ENCODE results near the gene PTPRF. TPM values are rescaled to one million over a fixed set of nuclear protein-coding genes. Genes with fewer than 3 reads are reported as not detected.

PTPRF gene
- total and polyA plus RNA-seq, 12 donors, result 1.7 to 10.3 (median 4.5) TPM

GRCh38 chr1:43673261-43673660 is 142.6 kb downstream of the PTPRF start:
- peaks cover 0 to 100% (median 63%) of the 10 kb centered on the region in 9 donors for H3K36me3 ChIP-seq
- H3K27ac ChIP-seq, result no peak overlapping the region
- H3K9me3 ChIP-seq, result no peaks in the 10 kb centered on the region
- H3K4me3 ChIP-seq, result no peak overlapping the region
- TF ChIP-seq CTCF (IDR thresholded peaks at IDR 0.05), result no peak
- intact Hi-C loops (cut with DNase I), result no loop called here
- H3K4me1 ChIP-seq, result peaks cover 0 to 15% (median 7%) of the 10 kb centered on the region in 9 donors
- no peaks in the 10 kb centered on the region for H3K27me3 ChIP-seq
- no peak for DNase-seq
- no peak for ATAC-seq
- WGBS, 2 donors, result 93 to 94% methylated on average over 7 of the region's 7 CpGs

Other genes starting within 250 kb of the PTPRF start
- gene C1orf210, start 245.3 kb upstream of the PTPRF start, total RNA-seq, result not detected
- gene C1orf210, start 245.3 kb upstream of the PTPRF start, polyA plus RNA-seq, result not detected
- 10 to 100 TPM; 19.9 to 55.8 (median 28.4) TPM for gene TIE1, start 229.9 kb upstream of the PTPRF start, total RNA-seq
- 10 to 100 TPM; 38.7 to 43.7 TPM for gene TIE1, start 229.9 kb upstream of the PTPRF start, polyA plus RNA-seq
- gene MPL, start 193.1 kb upstream of the PTPRF start, total RNA-seq, result 1 to 10 TPM in 1 of 10 donors, under 1 TPM in 9; 0.21 to 1.2 (median 0.42) TPM
- under 1 TPM; 0.03 to 0.22 TPM for gene MPL, start 193.1 kb upstream of the PTPRF start, polyA plus RNA-seq
- gene CDC20, start 171.9 kb upstream of the PTPRF start, total RNA-seq, result 1 to 10 TPM in 6 of 10 donors, under 1 TPM in 4; 0.15 to 9.6 (median 1.5) TPM
- 1 to 10 TPM in 1 of 2 donors, under 1 TPM in 1; 0.49 to 1.2 TPM for gene CDC20, start 171.9 kb upstream of the PTPRF start, polyA plus RNA-seq
- 10 to 100 TPM; 18.4 to 49.3 (median 28.3) TPM for gene ELOVL1, start 162.9 kb upstream of the PTPRF start, total RNA-seq
- gene ELOVL1, start 162.9 kb upstream of the PTPRF start, polyA plus RNA-seq, result 10 to 100 TPM; 24.3 to 82.0 TPM
- gene MED8, start 141.1 kb upstream of the PTPRF start, total RNA-seq, result 10 to 100 TPM; 10.5 to 22.5 (median 13.9) TPM
- 10 to 100 TPM; 11.8 to 32.4 TPM for gene MED8, start 141.1 kb upstream of the PTPRF start, polyA plus RNA-seq
- 10 to 100 TPM; 20.5 to 38.3 (median 26.0) TPM for gene SZT2, start 141.0 kb upstream of the PTPRF start, total RNA-seq
- gene SZT2, start 141.0 kb upstream of the PTPRF start, polyA plus RNA-seq, result 10 to 100 TPM in 1 of 2 donors, 1 to 10 TPM in 1; 8.6 to 44.0 TPM
- gene HYI, start 77.0 kb upstream of the PTPRF start, total RNA-seq, result 10 to 100 TPM; 15.9 to 24.4 (median 19.9) TPM
- 10 to 100 TPM; 13.1 to 67.4 TPM for gene HYI, start 77.0 kb upstream of the PTPRF start, polyA plus RNA-seq
- 10 to 100 TPM; 11.3 to 26.7 (median 19.6) TPM for gene KDM4A, start 119.3 kb downstream of the PTPRF start, total RNA-seq
- 1 to 10 TPM; 5.9 to 6.1 TPM for gene KDM4A, start 119.3 kb downstream of the PTPRF start, polyA plus RNA-seq
- 10 to 100 TPM; 27.7 to 39.3 (median 32.2) TPM for gene ST3GAL3, start 176.7 kb downstream of the PTPRF start, total RNA-seq
- gene ST3GAL3, start 176.7 kb downstream of the PTPRF start, polyA plus RNA-seq, result 10 to 100 TPM; 14.5 to 27.4 TPM